HG02852 (cell line): ENCODE measurements around the gene DRC7.

Source experiments
- ATAC-seq: cut with Tn5 transposase; IDR thresholded peaks from one replicate; pipeline ENCODE4 v1.9.1; 2021; ENCODE audit warnings: mild to moderate bottlenecking, moderate library complexity; ENCODE audit not compliant: unreplicated experiment

The DRC7 gene

DNA sequence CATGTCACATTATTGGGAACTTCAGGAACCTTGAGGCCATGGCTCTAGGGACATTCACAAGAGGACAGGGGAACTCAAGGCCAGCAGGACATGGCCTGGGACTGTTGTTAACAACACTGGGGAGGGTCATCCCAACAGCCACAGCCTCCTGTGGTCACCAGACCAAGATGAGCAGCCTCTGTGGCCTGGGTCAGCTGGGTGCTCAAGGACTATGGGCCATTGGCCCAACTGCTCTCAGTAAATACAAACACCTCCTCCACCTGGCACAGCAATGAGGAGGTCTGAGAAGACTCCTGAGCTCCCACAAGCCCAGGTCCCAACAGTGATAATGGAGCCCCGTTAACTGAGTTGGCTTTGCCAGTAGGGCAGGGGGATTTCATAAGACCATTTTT lies 86.7 kb downstream of the DRC7 start:
- ATAC-seq = no peak
